Nephron (organoid): ENCODE data around the gene ACP2.

Experiments
- H3K27ac Mint-ChIP-seq, 3 experiments: 2 replicates each; pipeline ENCODE4 v1.8.0; 2020; ENCODE audit warnings: mixed read lengths in 3 of 3, mild to moderate bottlenecking in 2 of 3, moderate library complexity in 1 of 3
- H3K27me3 Mint-ChIP-seq: 2 replicates; pipeline ENCODE4 v1.8.0; 2021; ENCODE audit warnings: low read depth, mild to moderate bottlenecking, moderate library complexity, mixed read lengths
- H3K36me3 Mint-ChIP-seq: 2 replicates; pipeline ENCODE4 v1.8.0; 2020; ENCODE audit warnings: low read depth, mixed read lengths
- H3K4me1 Mint-ChIP-seq: 2 replicates; pipeline ENCODE4 v1.8.0; 2020; ENCODE audit warnings: mixed read lengths
- H3K4me3 Mint-ChIP-seq, 3 experiments: 2 replicates each; pipeline ENCODE4 v1.8.0; 2020; ENCODE audit warnings: mild to moderate bottlenecking in 3 of 3, mixed read lengths in 3 of 3, moderate library complexity in 2 of 3
- H3K9me3 Mint-ChIP-seq: 2 replicates; pipeline ENCODE4 v1.8.0; 2020; ENCODE audit warnings: mixed read lengths
- TF ChIP-seq, protein P1 (sequence below), 3 experiments: fragments of 200-600 bp; sonication (generic); IDR thresholded peaks; one replicate each; pipeline ENCODE4 v1.5.0; 2021; ENCODE audit warnings: antibody characterized with exemption in 3 of 3; ENCODE audit not compliant: unreplicated experiment in 3 of 3

Gene ACP2

DNA sequence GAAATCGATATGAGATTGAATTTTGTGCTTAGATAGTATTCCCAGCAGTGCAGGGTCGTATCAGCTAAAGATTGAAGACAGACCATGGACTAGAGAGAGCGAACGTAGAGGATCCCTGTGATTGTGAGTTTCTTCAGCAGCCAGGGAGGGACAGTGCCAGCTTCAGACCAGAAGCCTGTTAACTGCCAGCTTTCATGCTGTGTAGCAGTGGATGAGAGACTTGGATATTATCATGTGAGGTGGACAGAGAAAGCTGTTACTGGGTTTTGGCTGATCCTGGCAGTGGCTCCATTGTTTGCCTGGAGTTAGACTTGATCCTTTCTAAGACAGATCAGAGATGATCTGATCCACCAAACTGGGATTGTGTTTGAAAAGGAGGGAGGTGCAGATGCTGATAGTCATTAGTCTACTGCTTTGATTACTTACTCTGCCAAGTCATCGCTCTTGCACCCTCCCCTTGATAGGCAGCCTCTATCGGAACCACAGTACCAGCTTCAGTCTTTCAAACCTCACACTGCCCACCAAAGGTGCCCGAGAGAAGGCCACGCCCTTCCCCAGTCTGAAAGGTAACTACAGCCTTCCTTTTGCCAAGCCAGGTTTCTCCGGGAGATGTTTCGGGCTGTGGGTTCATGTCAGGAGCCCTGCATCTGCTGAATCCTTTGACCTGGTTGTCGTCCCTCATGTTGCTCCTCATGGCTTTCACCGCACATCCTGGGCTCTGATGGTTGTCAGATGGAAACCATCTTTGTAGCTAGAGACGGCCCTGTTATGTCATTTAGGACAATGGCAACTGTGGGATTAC is 37.6 kb upstream of the ACP2 start:
- TF ChIP-seq, protein P1, sequence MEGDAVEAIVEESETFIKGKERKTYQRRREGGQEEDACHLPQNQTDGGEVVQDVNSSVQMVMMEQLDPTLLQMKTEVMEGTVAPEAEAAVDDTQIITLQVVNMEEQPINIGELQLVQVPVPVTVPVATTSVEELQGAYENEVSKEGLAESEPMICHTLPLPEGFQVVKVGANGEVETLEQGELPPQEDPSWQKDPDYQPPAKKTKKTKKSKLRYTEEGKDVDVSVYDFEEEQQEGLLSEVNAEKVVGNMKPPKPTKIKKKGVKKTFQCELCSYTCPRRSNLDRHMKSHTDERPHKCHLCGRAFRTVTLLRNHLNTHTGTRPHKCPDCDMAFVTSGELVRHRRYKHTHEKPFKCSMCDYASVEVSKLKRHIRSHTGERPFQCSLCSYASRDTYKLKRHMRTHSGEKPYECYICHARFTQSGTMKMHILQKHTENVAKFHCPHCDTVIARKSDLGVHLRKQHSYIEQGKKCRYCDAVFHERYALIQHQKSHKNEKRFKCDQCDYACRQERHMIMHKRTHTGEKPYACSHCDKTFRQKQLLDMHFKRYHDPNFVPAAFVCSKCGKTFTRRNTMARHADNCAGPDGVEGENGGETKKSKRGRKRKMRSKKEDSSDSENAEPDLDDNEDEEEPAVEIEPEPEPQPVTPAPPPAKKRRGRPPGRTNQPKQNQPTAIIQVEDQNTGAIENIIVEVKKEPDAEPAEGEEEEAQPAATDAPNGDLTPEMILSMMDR (IDR thresholded peaks at IDR 0.05; ENCODE audit: unreplicated experiment in 3 of 3), result no peak
- Mint-ChIP-seq H3K4me1 (no peaks in the 10 kb centered on the region), H3K27me3 (no peaks in the 10 kb centered on the region), H3K4me3 (no peak overlapping the region), H3K9me3 (no peaks in the 10 kb centered on the region), H3K27ac (no peak overlapping the region), H3K36me3 (peaks cover 82% of the 10 kb centered on the region)

- peaks cover 78% of the 10 kb centered on the region for H3K36me3 Mint-ChIP-seq
- no peaks in the 10 kb centered on the region for H3K4me1 Mint-ChIP-seq
- no peak overlapping the region for H3K4me3 Mint-ChIP-seq
- H3K27ac Mint-ChIP-seq, result no peak overlapping the region
- H3K27me3 Mint-ChIP-seq, result no peaks in the 10 kb centered on the region
- TF ChIP-seq, protein P1 (IDR thresholded peaks at IDR 0.05; ENCODE audit: unreplicated experiment in 3 of 3), result no peak
- H3K9me3 Mint-ChIP-seq, result no peaks in the 10 kb centered on the region
These were observed 35.5 kb upstream of the ACP2 start for GRCh38 chr11:47284151-47284550.

GRCh38 chr11:47282462-47282861 is 33.8 kb upstream of the ACP2 start:
- TF ChIP-seq, protein P1 (IDR thresholded peaks at IDR 0.05; ENCODE audit: unreplicated experiment in 3 of 3), result no peak
- H3K36me3 Mint-ChIP-seq, result peaks cover 72% of the 10 kb centered on the region
- H3K9me3 Mint-ChIP-seq, result no peaks in the 10 kb centered on the region
- H3K4me3 Mint-ChIP-seq, result no peak overlapping the region
- H3K4me1 Mint-ChIP-seq, result no peaks in the 10 kb centered on the region
- peak overlapping the region in 1 of 3 experiments; percentile 27 for H3K27ac Mint-ChIP-seq
- H3K27me3 Mint-ChIP-seq, result no peaks in the 10 kb centered on the region

GRCh38 chr11:47280860-47281259 is 32.2 kb upstream of the ACP2 start:
- no peaks in the 10 kb centered on the region for H3K27me3 Mint-ChIP-seq
- peaks cover 72% of the 10 kb centered on the region for H3K36me3 Mint-ChIP-seq
- no peak overlapping the region for H3K4me3 Mint-ChIP-seq
- H3K4me1 Mint-ChIP-seq, result peaks cover 5% of the 10 kb centered on the region
- no peaks in the 10 kb centered on the region for H3K9me3 Mint-ChIP-seq
- no peak overlapping the region for H3K27ac Mint-ChIP-seq
- TF ChIP-seq, protein P1 (IDR thresholded peaks at IDR 0.05; ENCODE audit: unreplicated experiment in 3 of 3), result no peak

- H3K27me3 Mint-ChIP-seq, result no peaks in the 10 kb centered on the region
- no peaks in the 10 kb centered on the region for H3K9me3 Mint-ChIP-seq
- peaks cover 69% of the 10 kb centered on the region for H3K36me3 Mint-ChIP-seq
- H3K4me3 Mint-ChIP-seq, result no peak overlapping the region
- no peak overlapping the region for H3K27ac Mint-ChIP-seq
- peaks cover 5% of the 10 kb centered on the region for H3K4me1 Mint-ChIP-seq
- TF ChIP-seq, protein P1 (IDR thresholded peaks at IDR 0.05; ENCODE audit: unreplicated experiment in 3 of 3), result no peak
These were observed 31.5 kb upstream of the ACP2 start for GRCh38 chr11:47280099-47280498.

DNA sequence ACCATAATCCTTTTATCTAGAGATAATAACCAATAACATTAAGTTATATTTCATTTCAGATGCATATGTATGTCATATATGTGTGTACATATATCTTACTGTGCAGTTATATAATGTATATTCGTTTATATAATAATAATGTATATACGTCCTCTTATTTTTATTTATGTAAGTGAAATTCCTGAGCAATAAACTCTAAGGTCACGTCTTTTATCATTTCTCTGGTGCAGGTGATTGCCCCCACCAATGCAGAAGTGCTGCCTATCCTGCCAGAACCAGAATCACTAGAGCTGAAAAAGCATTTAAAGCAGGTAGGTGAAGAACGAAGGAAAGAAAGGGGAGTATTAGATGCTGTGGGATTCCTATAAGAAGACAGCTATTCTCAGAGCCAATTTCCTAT is 30.2 kb upstream of the ACP2 start:
- Mint-ChIP-seq H3K9me3 (no peaks in the 10 kb centered on the region), H3K36me3 (peaks cover 66% of the 10 kb centered on the region), H3K27ac (no peak overlapping the region), H3K4me3 (no peak overlapping the region), H3K27me3 (no peaks in the 10 kb centered on the region), H3K4me1 (peaks cover 13% of the 10 kb centered on the region)
- TF ChIP-seq, protein P1 (IDR thresholded peaks at IDR 0.05; ENCODE audit: unreplicated experiment in 3 of 3), result no peak
